Right lobe of liver (tissue), 6 donors: ENCODE results near the gene TMEM179. TPM values are rescaled to one million over a fixed set of nuclear protein-coding genes. Genes with fewer than 3 reads are reported as not detected.
A peak's percentile ranks its signal among the peaks of the same experiment; 100 is the strongest.

Experiments
- ATAC-seq, 4 donors: fragments of 200-7000 bp; cut with Tn5 transposase; one replicate each; pipeline ENCODE4 v1.9.1; 2020; ENCODE audit warnings: mild to moderate bottlenecking in 4 of 4, moderate library complexity in 4 of 4
- DNase-seq, 3 donors: peaks; one replicate each; pipeline ENCODE4 v3.0.0-alpha.2; 2020
- H3K27ac ChIP-seq, 3 donors: fragments of 200-600 bp; one replicate each; pipeline ENCODE4 v1.8.0; 2022
- H3K27me3 ChIP-seq, 2 donors: fragments of 200-600 bp; one replicate each; pipeline ENCODE4 v1.8.0; 2022
- H3K36me3 ChIP-seq, 4 donors: fragments of 200-600 bp; sonication (generic) in 1 of 4; one replicate each; pipeline versions ENCODE4 v1.5.1 to v1.8.0; 2017 to 2022; ENCODE audit warnings: control low read depth in 1 of 4
- H3K4me1 ChIP-seq, 4 donors: fragments of 200-600 bp; sonication (generic) in 1 of 4; one replicate each; pipeline versions ENCODE4 v1.5.1 to v1.8.0; 2017 to 2022; ENCODE audit warnings: control low read depth in 1 of 4
- H3K4me3 ChIP-seq, 3 donors: fragments of 200-600 bp; one replicate each; pipeline ENCODE4 v1.8.0; 2022
- H3K9me3 ChIP-seq, 4 donors: fragments of 200-600 bp; sonication (generic) in 1 of 4; one replicate each; pipeline versions ENCODE4 v1.5.1 to v1.8.0; 2017 to 2022; ENCODE audit warnings: control low read depth in 1 of 4
- CTCF ChIP-seq, 4 donors: fragments of 200-600 bp in 3 of 4; fragments of 450-650 bp in 1 of 4; IDR thresholded peaks; one replicate each; pipeline versions ENCODE4 v1.5.1 to v1.8.0; 2016 to 2022; ENCODE audit warnings: antibody characterized with exemption in 4 of 4, mild to moderate bottlenecking in 2 of 4
- POLR2A ChIP-seq: fragments of 450-650 bp; IDR thresholded peaks from one replicate; pipeline ENCODE4 v1.6.1; 2017; ENCODE audit warnings: antibody characterized with exemption, mild to moderate bottlenecking
- WGBS: methylation state at CpG from one replicate; pipeline ENCODE4 v1.1.6; 2018; ENCODE audit warnings: low coverage, low lambda C conversion rate; ENCODE audit not compliant: insufficient coverage; ENCODE audit errors: missing lambda C conversion rate; 5-methylcytosine and 5-hydroxymethylcytosine counted together
- intact Hi-C, 2 donors: fragments of 100-400 bp; cut with DNase I; formaldehyde crosslinking; loops; one replicate each; pipeline versions ENCODE4 v1.11.2 to v1.14.1; 2022
- total RNA-seq, 6 experiments: library from RNA; depleted of rRNA in 2 of 6; stranded (reverse); fragments of >200 nt in 2 of 6; fragmentation: NEBNext Ultra II Directional in 3 of 6; extraction: Animal tissue kit (Norgen Biotek cat#: 25700) in 3 of 6; gene quantifications; one replicate each; pipeline versions ENCODE4 v1.1.0 to v1.2.4, GENCODE V29; 2016 to 2023
- donor health status: DM: no; HTN: yes; CAD: no.
- donor health status: DM: no; HTN: no; CAD: no.
- donor health status: DM: no; HTN: no; CAD: no.
- donor health status: DM: no; HTN: yes; CAD: no.
- donor health status: DM: no; HTN: yes; CAD: no.

Gene TMEM179
- total RNA-seq, 6 experiments from 2014 or later = 0.17 to 0.18 TPM; not detected in 4

GRCh38 chr14:104602315-104602932 lies 2.1 kb downstream of the TMEM179 start:
- H3K27me3 ChIP-seq = peaks cover 0 to 8% of the 10 kb centered on the region in 2 donors

GRCh38 chr14:104601786-104602185 lies 2.8 kb downstream of the TMEM179 start:
- Histone ChIP-seq H3K27me3 (peaks cover 0 to 8% of the 10 kb centered on the region in 2 donors), H3K27ac (no peak overlapping the region), H3K36me3 (no peaks in the 10 kb centered on the region), H3K4me3 (no peak overlapping the region), H3K9me3 (no peaks in the 10 kb centered on the region), H3K4me1 (no peaks in the 10 kb centered on the region)
- DNase-seq (peak in 2 of 3 donors; percentile 27 to 52), ATAC-seq (no peak)
- TF ChIP-seq POLR2A (no peak), CTCF (IDR thresholded peaks at IDR 0.05) (no peak)
- intact Hi-C loops = no loop called here
- 40% methylated on average over 2 of the region's 9 CpGs for WGBS

More at GRCh38 chr14:104602315-104602932, 2.1 kb downstream of the TMEM179 start:
- no peak overlapping the region for H3K27ac ChIP-seq
- no peaks in the 10 kb centered on the region for H3K9me3 ChIP-seq
- no peaks in the 10 kb centered on the region for H3K4me1 ChIP-seq
- no peaks in the 10 kb centered on the region for H3K36me3 ChIP-seq
- 60% methylated on average over 2 of the region's 11 CpGs for WGBS
- intact Hi-C loops = no loop called here
- no peak for TF ChIP-seq POLR2A
- no peak for TF ChIP-seq CTCF (IDR thresholded peaks at IDR 0.05)
- DNase-seq (peak in 1 of 3 donors; percentile 23), ATAC-seq (no peak)
- no peak overlapping the region for H3K4me3 ChIP-seq

- TF ChIP-seq POLR2A (no peak), CTCF (IDR thresholded peaks at IDR 0.05) (no peak)
- no peaks in the 10 kb centered on the region for H3K4me1 ChIP-seq
- intact Hi-C loops = no loop called here
- WGBS = 50% methylated on average over 3 of the region's 8 CpGs
- DNase-seq = peak in 1 of 3 donors; percentile 44
- H3K36me3 ChIP-seq = no peaks in the 10 kb centered on the region
- peaks cover 0 to 8% of the 10 kb centered on the region in 2 donors for H3K27me3 ChIP-seq
- H3K4me3 ChIP-seq = no peak overlapping the region
- ATAC-seq = no peak
- no peaks in the 10 kb centered on the region for H3K9me3 ChIP-seq
- H3K27ac ChIP-seq = no peak overlapping the region
Observed at GRCh38 chr14:104600805-104601204, 3.8 kb downstream of the TMEM179 start.

GRCh38 chr14:104600141-104600643 lies 4.4 kb downstream of the TMEM179 start:
- no peaks in the 10 kb centered on the region for H3K9me3 ChIP-seq
- H3K27me3 ChIP-seq = peaks cover 0 to 8% of the 10 kb centered on the region in 2 donors
- no peaks in the 10 kb centered on the region for H3K4me1 ChIP-seq
- DNase-seq (peak in 1 of 3 donors; percentile 44), ATAC-seq (peak in 1 of 4 donors; percentile 9)
- intact Hi-C loops = no loop called here
- no peak overlapping the region for H3K27ac ChIP-seq
- no peaks in the 10 kb centered on the region for H3K36me3 ChIP-seq
- TF ChIP-seq CTCF (IDR thresholded peaks at IDR 0.05) = no peak
- TF ChIP-seq POLR2A = no peak
- no peak overlapping the region for H3K4me3 ChIP-seq
- WGBS = 5% methylated on average over 2 of the region's 14 CpGs
